CD4-positive, alpha-beta T cell treated with Interleukin-6 for 4 hours (primary cell): ENCODE data around the gene TRMT1.

Source experiments
- DNase-seq: peaks from one replicate; pipeline ENCODE4 v3.0.0-alpha.2; 2020; ENCODE audit warnings: mixed read lengths

TRMT1 gene

GRCh38 chr19:13122980-13123957 lies 6.7 kb upstream of the TRMT1 start:
- DNase-seq: no peak

DNA sequence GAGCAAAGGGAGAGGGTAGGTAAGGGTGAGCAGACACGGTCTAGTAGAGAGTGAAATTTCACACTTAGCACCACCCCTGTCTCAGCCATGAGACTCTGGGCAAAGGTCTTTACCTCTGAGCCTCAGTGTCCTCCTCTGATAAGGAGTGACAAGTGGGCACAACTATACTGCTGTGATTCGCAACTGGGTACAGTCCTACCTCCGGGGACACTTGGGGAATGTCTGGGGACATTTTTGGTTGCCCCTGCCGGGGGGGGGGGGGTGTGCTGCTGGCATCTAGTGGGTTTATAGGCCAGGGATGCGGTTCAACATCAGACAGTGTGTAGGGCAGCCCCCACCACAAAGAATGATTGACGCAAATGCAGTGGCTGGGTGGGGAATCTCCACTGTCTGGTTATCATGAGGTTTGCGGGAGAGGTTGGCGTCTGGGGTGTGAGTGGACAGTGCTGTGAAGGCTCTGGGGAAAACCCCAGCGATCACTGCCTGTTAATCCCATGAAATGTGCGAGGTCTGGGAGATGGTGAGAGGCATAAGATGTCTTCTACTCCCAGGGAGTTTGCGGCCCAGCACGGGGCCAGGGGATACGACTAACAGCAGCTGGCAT lies 5.8 kb upstream of the TRMT1 start:
- no peak for DNase-seq

DNA sequence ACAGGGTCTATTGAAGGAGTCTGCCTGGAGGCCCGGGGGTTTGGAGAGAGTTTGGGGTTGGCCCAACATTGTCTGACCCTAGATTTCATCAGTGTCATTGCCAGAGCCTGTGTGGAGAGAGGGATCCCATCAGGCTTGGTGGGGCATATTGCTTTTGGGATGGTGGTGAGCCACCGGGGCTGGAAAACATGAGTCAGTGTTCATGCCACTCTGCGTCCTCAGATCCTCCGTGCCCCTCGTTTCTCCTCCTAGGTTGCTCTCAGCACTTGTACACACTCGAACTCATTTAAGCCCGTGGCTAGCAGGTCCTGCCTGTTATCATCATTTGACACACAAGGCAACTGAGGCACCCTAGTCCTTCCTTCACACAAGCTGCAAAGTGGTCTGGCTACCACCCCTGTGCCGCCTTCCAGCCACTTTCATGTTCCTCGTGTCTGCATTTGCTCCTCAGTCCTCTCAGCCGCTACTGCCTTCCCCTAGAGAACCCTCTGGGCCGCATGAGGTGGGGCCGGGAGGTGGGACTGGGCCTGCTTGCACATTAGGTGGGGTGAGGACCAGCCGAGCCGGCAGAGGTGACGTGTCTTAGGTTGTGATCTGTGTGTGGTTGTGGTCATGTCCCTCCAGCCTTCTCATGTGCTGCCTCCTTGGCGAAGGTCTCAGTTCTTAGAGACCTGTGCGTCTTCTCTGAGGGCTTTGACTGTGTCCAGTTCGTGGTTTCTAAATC lies 5.2 kb upstream of the TRMT1 start:
- no peak for DNase-seq

- DNase-seq: no peak
These were observed 4.3 kb upstream of the TRMT1 start for GRCh38 chr19:13120817-13121216.

GRCh38 chr19:13120031-13120430 lies 3.5 kb upstream of the TRMT1 start:
- DNase-seq: no peak

GRCh38 chr19:13119627-13120026 lies 3.1 kb upstream of the TRMT1 start:
- DNase-seq: no peak

DNA sequence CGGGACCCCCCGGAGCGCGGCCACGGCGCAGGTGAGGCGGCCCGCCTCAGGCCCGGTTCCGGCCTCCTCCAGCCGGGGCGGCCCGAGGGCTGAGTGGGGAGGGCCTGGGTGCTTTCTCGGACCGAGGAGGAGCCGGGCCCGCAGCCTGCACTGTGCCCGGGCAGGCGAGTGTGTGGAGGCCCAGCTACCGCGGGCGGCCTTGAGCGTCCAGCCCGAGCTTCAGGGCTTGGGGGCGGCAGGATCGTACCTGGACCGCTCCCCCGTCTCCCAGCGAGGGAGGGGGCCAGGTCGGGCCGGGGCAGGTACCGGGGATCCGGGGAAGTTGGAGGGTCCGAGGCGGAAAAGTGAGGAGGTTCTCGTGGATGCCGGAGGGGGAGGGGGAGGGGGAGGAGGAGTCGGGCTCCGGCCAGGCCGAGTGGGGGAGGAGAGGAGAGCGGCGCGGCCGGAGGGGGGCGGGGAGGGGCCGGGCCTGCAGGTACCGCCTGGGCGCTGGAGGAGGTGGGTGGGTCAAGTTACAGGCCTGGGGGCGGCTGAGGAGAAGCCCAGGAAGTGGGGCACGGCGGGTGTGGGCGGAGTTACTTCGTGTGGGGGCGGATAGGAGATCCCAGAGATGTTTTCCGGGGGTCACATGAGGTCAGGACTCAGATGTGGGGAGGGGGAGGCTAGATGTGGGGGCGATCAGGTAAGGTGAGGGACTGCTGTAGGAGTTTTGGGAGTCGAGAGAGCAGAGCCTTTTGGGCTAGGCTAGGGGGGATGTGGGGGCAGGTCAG lies 2.1 kb upstream of the TRMT1 start:
- DNase-seq: peak; percentile 52

- peak; percentile 89 for DNase-seq
These were observed 1.4 kb upstream of the TRMT1 start, which contains the start of gene NACC1 for GRCh38 chr19:13117772-13118423. TSS of gene NACC1 (plus strand) at chr19:13118264. CDS start at chr19:13135208, 16,944 bp downstream.

DNA sequence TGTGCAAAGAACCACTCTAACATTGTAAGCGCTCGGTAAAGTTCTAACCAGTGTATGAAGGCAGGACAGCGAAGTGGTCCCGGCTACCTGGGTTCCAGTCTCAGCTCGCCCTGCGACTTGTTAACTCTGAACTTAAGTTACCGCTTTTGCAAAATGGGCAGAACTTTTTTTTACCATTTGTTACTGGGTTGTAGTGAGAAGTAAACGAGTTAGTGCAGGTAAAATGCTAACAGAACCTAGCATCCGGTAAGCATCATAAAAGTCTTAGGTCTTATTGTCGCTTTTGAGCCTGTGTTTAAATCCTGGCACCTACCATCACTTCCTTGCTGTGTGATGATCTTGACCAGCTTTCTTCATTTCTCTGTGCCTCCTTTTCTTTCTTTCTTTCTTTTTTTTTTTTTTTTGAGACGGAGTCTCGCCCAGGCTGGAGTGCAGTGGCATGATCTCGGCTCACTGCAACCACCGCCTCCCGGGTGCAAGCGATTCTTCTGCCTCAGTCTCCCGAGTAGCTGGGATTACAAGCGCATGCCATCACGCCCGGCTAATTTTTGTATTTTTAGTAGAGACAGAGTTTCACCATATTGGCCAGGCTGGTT lies 734 bp upstream of the TRMT1 start:
- no peak for DNase-seq

DNA sequence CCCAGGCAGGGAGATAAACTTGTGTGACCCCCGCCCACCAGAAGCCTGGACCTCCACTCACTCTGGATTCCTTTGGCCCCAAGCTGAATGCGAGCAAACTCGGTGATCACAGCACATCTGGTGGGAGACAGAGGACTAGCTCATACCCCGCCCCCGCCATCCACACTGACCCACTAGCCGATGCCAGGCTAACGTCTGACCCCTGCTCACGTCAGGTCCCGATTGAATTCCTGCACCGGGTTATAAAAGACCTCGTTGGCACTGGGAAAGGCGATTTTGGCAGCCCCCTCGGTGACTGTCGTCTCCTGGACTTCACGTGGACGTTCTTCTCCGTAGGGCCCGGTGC lies 631 bp downstream of the TRMT1 start:
- no peak for DNase-seq

GRCh38 chr19:13112555-13112954 lies 4.0 kb downstream of the TRMT1 start:
- no peak for DNase-seq

- DNase-seq: no peak
These were observed 6.4 kb downstream of the TRMT1 start for GRCh38 chr19:13110099-13110610.

GRCh38 chr19:13109361-13110098 lies 7.0 kb downstream of the TRMT1 start:
- DNase-seq: no peak

- peak; percentile 56 for DNase-seq
These were observed 11.5 kb downstream of the TRMT1 start for GRCh38 chr19:13104848-13105711.

DNA sequence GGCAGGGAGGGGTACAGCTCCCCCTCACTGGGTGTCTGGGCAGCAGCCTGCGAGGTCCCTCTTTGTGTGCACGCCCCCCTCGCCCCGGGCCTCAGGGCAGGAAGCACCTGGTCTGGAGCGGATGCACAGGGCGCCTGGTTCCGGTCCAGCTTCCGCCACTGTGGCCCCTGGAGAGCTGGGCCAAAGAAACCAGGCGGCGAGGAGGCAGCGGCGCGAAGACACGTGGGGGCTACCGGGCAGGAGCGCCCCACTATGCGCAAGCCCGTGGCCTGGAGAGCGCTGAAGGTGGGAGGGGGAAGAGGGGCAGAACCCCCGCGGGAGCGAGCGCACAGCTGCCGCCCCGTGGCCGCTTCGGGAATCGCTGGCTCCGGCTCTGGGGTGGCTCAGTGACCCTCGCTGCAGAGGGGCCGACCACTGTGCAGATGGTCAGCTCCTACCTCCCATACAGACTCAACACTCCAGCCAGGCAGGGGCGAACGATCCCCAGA lies 12.1 kb downstream of the TRMT1 start:
- peak; percentile 69 for DNase-seq

DNA sequence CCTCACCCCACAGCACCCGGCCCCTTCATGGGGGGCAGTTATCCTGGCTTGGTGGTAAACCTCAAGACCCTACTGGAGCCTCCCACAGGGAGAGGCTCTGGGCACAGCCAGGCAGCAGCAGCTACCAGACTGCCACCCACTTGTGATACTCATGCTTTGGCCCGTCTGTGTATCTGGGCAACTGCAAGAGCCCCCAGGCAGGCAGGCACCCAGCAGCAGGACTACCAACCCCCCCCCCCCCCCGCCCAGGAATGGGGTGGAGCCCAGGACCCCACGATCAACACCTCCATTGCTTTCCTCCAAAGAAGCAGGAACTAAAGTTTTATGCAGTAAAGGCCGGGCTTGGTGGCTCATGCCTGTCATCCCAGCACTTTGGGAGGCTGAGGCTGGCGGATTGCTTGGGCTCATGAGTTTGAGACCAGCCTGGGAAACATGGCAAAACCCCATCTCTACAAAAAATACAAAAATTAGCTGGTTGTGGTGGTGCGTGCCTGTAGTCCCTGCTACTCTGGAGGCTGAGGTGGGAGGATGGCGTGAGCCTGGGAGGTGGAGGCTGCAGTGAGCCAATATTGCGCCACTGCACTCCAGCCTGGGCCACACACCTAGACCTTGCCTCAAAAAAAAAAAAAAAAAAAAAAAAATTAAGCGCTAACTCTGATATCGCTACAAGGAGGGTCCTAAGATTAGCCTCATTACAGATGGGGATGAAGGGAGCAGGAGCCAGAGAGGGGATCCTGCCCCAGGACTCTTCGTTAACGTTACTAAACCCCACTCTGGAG lies 12.8 kb downstream of the TRMT1 start:
- DNase-seq: no peak

DNA sequence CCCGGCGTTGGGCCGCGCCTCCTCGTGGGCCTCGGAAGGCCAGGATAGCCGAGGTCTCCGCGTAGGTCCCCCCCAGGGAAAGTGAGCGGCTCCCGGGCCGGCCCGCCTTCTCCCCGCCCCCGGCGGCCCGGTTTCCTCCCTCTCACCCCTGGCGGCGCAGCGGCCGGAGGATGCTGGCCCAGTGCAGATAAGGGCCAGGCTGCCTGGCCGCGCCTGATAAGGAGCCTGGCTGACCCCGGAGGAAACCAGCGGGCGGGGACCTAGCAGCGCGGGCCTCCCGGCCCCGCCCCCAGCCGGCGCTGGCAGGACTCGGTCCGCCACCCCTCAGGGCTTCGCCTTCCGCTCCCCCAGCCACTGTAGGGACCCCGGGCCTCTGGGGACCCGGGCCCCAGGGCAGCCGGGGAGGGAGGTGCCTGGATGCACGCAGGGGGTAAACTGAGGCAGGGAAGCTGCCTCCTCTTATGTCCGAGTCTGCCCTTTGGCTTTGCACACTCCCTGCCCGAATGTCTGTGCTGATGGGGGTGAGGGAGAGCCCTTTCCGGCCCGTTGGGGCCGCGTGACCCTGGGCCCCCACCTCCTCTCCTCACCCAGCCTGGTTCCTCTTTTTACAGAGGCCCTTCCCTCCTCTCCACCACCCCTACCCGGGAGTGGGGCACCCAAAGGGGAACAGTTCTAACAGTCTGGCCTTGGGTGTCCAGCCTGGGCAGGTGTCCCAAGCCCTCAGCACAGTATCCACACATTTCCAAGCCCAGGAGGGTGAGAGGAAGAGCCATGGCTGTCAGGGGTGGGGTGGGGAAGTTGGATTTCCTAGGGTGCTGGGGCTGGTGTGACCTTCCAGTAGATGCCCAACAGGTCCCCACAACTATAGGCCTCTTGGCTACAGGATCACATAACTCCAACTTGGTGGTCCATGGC lies 13.6 kb downstream of the TRMT1 start, which contains the start of gene LYL1:
TSS of gene LYL1 (minus strand) at position 193 of the 915 bp plus-strand sequence. CDS start 1,687 bp downstream, outside the sequence.
- peak; percentile 55 for DNase-seq

GRCh38 chr19:13102416-13102665 lies 14.2 kb downstream of the TRMT1 start:
- DNase-seq: no peak
